HG03457 (cell line): Measurements from ENCODE around the gene FAM20A.

Experiments
- ATAC-seq: cut with Tn5 transposase; IDR thresholded peaks from one replicate; pipeline ENCODE4 v1.9.1; 2021; ENCODE audit warnings: moderate number of reproducible peaks; ENCODE audit not compliant: unreplicated experiment

The FAM20A gene

DNA sequence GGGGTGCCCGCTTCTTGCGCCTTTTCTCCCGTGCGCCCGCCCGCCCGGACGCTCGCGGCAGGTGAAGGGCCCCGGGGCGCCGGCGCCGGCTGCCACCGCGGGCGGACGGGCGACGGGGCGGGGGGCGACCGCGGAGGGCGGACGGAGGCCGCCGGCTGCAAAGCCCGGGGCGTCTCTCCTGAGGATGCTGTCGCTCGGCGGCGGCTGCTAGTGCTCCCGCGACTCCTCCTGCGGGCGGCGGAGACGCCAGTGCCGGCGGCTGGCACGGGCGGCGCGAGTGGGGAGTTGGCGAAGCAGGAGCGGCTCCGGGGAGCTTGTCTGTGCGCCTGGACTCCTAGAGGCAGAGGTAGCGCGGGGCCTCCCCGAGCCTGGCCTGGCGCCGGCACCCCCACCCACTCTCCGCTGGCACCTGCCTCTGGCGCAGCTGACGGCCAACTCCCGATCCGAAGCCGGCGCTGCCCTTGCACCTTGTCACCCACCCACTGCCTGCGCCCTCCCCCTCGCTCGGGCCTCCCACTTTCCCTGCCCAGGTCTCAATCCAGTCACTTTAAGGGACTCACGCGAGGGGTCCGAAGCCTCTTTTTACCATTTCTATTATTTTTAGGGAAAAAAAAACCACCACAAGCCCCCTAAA, at the start of gene FAM20A:
Gene FAM20A (minus strand): TSS at position 437 of the 634 bp plus-strand sequence. CDS start 701 bp downstream, outside the sequence.
- ATAC-seq: no peak

DNA sequence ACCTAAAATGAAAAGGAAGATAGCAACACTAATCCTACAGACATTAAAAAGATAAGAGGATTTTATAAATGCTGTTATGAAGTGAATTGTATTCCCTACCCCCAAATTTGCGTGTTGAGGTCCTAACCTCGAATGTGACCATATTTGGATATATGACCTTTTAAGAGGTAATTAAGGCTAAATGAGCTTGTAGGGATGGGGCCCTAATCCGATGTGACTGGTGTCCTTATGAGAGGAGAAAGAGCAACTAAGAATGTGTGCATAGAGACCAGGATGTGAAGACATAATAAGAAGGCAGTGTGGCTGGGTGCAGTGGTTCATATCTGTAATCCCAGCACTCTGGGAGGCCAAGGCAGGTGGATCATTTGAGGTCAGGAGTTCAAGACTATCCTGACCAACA, 48.2 kb upstream of the FAM20A start:
- ATAC-seq: no peak

DNA sequence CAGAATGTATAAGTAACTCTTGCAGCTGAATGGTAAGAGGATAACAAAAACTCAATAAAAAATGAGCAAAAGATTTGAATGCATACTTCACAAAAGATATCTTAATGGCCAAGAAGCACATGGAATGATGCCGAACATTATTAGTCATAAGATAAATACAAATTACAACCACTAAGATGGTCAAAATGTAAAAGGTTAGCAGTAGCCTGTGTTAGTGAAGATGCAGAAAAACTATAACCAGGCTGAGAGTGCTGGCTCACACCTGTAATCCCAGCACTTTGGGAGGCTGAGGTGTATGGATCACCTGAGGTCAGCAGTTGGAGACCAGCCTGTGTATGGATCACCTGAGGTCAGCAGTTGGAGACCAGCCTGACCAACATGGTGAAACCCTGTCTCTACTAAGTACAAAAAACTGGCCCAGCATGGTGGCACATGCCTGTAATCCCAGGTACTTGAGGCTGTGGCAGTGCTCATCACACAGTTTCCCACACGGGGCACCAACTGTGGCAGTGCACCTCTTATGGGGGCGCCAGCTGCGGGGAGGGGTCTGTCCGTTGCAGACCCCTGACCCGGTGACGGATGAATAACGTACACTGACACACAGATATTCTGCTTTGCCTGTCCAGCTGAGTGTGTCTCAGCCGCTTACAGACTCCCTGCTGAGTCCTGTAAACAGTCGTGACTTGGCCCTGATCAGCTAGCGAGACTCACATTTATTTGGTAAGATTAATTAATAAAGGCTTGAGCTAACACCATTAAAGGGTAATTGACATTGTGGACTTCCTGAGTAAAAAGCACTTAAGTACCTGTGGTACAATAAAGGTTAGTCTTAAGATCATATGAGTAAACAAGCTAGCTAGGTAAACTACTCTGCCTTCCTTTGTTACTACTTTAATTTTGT, 45.7 kb upstream of the FAM20A start:
- no peak for ATAC-seq

DNA sequence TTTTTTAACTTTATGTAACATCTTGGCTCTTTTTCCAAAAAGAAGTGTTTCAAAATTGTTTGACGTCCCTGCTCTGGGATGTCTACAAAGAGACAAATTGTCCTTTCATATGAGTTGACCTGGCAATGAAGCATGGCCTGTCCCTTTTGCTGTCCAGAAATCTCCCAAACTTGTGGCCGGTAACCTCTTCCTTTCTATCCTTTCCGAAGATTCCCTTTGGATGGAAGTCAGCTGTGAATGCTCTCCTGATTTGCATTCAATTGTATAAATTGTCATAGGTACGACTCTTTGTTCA, 40.9 kb upstream of the FAM20A start:
- no peak for ATAC-seq

GRCh38 chr17:68641276-68642117, 40.3 kb upstream of the FAM20A start:
- ATAC-seq: no peak

DNA sequence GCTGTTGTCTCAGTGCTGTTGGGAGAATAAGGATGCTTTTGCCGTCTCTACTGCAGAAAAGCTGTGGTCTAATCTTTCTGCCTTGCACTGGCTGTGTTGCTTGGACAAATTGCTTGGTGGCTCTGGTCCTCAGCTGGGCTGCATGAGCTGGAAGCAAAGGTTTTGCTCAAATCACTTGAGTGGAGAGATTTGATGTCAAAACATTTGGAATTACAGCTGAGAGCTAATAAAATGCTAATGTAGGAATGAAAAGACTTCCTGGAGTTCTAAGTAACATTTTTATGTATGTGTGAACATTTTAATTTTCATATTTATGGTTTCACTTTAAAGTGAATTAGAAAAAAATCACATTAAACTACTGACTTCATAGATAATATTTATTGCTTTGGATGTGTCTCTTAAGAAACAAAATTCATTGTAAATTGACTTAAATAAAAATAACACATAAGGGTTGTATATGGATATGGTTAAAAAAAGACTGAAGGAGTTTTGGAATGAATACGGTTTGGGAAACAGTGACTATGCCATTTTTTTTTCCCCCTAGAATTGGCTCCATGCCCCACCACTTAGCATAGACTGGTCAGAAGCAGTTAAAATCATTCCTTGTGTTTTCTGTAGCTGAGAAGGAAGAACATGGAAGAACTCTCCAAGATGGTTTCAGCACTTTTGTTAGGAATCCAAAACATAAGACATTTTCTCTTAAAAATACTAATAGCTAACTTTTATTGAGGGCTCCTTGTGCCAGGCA, 39.2 kb upstream of the FAM20A start:
- ATAC-seq: no peak

DNA sequence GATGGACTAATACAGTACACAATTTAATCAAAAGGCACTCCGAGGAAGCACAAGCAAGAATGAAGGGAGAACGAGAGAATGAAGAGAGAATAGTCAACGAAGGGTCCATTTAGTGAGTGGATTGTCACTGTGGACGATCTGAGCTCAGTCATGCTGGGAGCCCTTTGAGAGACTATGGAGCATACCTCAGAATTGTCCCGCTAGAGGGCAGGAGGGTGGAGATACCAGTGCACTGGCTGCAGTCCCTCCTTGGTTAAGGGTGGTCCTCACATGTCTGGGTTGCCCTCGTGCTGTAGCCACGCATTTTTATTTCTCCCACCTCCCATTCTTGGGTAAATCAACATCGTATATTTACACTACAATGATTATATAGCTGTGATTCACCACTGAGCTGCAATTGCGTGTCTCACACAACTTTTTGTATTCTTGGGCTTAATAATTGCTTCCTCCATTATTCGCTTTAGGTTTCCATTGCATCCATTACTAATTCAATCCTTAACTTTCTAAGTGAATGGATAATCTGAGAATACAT, 33.2 kb upstream of the FAM20A start:
- no peak for ATAC-seq

GRCh38 chr17:68628576-68628957, 27.4 kb upstream of the FAM20A start:
- no peak for ATAC-seq

DNA sequence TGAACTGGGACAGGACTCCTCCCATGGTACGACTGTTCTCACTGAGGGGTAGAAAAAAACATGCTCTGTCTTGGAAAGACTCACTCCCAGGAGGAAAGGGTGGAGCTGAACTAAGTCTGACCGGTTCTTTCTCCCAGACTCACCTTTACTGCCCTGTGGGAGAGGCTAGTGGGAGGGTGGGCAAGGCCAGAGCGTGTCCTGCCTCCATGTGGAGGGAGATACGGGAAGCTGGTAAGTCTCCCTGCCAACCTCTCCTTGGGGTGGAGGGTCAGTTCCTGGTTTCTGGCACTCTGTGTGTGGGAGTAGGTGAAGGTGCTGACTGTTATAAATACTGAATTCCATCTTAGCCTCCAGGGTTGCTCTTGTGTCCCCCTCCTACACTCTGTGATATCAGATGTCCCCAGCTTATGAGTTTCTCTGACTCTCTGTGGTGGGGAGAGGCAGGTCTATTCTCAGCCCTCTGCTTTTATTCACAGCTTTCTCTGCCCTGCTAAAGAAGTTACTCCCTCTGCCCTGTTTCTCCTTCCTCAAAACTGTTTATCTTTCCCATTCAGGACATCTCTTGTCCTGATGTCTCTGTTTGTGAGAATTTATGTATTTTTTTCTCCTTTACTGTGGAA, 26.9 kb upstream of the FAM20A start:
- ATAC-seq: no peak

DNA sequence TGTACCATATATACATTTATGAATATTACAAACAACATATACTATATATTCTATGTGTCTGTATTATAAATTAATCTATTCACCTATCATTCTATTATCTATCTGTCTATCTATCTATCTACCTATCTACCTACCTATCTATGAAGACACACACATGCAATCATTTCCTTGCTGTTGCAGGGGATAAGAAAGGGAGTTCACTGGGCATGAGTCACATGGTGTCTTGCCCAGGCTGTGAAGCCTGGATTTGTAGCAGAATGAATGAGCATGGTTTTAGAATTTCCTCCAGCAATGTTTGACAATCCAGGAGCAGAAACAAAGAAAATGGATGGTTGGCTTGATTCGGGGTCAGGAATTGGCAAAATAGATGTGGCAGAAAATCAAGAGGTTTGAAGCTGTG, 23.2 kb upstream of the FAM20A start:
- ATAC-seq: no peak

DNA sequence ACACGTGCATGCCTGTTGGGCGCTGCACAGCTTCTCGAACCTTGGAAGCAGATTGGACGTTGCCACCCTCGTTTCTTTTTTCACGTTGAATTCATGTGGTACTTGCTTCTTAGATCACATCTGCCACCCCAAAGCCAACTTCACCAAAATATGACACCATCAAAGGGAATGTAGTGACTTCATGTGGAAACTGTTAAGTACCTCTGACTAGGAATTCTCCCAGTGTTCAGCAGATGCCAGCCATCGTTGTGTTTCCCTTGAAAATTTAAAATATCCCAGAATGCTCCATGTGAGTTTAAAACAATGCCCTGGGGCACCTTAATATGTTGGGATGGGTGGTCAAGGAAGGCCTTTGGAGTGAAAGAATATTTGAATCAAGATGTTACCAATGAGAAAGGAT, 22.6 kb upstream of the FAM20A start:
- no peak for ATAC-seq

DNA sequence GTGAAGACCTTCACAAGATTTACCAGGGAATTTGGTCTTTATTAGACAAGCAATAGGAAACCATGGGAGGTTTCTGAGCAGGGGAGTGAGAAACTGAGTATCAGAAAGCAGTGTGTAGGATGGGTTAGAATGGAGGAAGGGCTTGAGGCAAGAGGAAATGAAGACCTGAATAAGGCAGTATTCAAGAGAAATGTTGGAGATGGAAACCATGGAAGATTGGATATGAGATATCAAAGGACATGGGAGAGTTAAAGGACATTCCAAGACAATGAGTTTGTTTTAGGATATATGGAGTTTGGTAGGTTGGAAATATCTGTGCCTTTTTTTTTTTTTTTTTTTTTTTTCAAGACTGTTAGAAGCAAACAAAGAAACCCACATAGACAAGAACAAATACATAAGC, 21.3 kb upstream of the FAM20A start:
- no peak for ATAC-seq

DNA sequence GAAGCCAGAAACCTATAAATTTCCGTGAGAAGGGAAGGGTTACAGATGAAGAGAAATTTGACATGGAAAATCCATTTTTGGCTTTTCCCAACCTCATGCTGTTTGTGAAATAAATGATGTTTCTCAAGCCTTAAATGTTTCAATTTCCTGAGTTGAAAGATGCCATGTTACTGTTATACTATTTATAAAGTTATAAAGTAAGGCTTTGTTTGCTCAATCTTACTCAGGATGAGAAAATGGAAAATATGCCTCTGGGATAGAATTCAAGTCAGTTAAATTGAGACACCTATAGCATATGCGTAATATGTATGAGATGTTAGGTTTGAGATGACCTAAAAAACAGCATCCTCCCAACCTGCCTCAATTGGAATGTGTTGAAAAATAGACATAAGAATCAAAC, 19.9 kb upstream of the FAM20A start:
- no peak for ATAC-seq

DNA sequence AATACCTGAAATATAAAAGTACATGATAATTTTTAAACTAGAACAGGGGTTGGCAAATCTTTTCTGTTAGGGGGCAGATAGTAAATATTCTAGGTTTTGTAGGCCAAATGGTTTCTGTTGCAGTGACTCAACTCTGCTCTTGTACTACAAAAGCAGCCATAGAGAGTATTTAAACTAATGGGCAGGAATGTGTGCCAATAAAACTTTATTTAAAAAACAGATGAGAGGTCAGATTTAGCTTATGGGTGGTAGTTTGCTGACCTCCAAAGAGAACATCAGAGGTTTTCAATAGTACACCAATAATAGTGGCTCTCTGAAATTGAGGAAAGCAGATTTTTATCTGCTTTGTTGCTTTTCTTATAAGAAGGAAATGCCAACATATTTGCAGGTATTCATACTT, 15.2 kb upstream of the FAM20A start:
- ATAC-seq: no peak

DNA sequence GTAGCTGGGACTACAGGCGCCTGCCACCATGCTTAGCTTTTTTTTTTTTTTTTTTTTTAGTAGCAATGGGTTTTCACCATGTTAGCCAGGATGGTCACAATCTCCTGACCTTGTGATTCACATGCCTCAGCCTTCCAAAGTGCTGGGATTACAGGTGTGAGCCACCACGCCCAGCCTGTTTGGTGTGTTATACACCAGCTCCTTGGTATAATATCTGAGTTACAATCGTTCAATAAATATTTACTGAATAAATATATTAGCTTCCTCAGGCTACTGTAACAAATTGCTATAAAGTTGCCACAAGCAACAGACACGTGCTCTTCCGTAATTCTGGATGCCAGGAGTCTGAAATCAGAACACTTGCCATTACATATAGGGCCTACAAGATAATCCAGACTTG, 13.6 kb upstream of the FAM20A start:
- ATAC-seq: no peak

DNA sequence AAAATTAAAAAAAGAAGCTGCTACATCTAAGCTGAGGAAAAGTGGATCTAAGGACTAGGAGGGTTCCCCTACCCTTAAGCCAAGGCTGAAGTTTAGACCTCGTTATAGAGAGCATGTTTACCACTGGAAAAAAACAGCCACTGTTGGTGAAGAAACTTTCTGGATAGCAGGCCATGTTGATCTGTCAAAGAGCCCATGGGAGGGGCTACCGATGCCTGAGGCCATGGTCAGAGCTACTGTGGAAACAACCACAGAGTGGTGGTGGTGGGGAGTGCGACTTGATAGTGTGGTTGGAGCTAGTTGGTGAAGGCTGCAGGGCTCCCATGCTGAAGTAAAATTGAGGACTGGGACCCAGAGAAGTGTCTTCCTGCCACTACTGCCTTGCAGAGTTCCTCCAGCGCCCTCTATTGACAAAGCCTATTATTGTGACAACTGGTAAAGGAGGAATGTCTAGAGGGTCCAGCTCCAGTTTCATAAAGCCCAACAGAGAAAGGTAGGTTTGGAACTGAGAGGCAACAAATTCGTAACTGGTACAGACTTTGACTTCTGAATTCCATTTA, 12.7 kb upstream of the FAM20A start:
- no peak for ATAC-seq

DNA sequence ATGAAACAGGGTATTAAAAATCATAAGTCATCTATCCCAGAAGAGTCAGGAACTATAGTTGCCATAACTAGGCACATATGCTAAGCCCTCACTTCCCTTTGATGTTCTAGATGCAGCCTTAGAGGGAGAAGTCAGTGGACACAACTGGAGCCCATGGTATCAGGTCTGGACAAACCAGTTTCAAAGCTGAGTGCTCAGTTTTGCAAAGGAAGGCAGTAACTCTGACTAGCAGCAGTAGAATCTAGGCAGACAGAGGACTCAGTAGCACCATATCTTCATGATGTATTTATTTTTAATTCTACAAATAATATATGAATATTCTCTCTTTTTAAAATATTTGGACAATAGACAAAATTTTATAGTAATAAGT, 11.7 kb upstream of the FAM20A start:
- no peak for ATAC-seq

- no peak for ATAC-seq
Measured at GRCh38 chr17:68612209-68612922, 11.2 kb upstream of the FAM20A start.
